ENCODE data around the gene LMLN. TPM values are rescaled to one million over a fixed set of nuclear protein-coding genes. Genes with fewer than 3 reads are reported as not detected.
A peak's percentile ranks its signal among the peaks of the same experiment; 100 is the strongest.

The LMLN gene, protein sequence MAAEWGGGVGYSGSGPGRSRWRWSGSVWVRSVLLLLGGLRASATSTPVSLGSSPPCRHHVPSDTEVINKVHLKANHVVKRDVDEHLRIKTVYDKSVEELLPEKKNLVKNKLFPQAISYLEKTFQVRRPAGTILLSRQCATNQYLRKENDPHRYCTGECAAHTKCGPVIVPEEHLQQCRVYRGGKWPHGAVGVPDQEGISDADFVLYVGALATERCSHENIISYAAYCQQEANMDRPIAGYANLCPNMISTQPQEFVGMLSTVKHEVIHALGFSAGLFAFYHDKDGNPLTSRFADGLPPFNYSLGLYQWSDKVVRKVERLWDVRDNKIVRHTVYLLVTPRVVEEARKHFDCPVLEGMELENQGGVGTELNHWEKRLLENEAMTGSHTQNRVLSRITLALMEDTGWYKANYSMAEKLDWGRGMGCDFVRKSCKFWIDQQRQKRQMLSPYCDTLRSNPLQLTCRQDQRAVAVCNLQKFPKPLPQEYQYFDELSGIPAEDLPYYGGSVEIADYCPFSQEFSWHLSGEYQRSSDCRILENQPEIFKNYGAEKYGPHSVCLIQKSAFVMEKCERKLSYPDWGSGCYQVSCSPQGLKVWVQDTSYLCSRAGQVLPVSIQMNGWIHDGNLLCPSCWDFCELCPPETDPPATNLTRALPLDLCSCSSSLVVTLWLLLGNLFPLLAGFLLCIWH
- total RNA-seq (1 to 10 TPM; 3.5 to 3.6 TPM), total RNA-seq (2.3 to 21.8 (median 7.3) reads per million in 172 experiments)
- 2.0 TPM for polyA plus RNA-seq (2013, experiment 1 of 2)
- polyA plus RNA-seq (2013, experiment 2 of 2) = 3.7 TPM

DNA sequence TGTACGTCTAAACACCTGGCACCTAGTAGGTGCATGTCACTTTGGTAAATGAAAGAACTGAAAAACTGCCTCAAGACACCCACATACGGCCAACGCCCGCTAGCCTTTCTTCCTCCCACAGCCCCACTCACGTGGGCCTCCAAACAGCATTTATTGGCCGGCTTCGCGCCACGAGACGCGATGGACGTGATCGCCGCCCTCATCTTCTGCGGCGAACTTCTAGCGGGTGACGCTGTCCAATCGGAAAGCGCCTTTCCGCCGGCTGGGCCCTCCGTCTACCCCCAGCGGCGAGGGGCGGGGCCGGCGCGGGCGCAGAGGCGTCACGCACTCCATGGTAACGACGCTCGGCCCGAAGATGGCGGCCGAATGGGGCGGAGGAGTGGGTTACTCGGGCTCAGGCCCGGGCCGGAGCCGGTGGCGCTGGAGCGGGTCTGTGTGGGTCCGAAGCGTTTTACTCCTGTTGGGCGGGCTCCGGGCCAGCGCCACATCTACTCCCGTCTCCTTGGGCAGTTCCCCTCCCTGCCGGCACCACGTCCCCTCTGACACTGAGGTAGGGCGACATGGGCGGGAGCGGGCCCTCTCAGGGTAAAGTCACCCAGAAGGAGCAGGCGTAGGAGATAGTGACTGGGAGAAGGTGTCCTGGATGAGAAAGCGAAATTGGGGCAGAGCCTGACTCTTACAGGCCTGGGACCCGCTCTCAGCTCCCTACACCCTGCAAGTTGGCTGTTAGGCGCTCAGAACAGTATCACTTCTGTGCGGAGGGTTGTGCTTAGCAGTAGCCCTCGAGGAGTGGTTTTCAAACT, at the start of gene LMLN:
LMLN (plus strand) TSS at position 327 of the 803 bp plus-strand sequence; CDS start at position 356, 29 bp downstream.
- Histone ChIP-seq H3K27ac (ENCODE audit: low read depth in 1 of 2, low read length in 2 of 2) (peak within 1 kb of the TSS; percentile 60 to 84), H3K4me3 (ENCODE audit: low read length) (peak within 1 kb of the TSS; percentile 91), H3K36me3 (ENCODE audit: insufficient read depth, low read length) (peaks cover 30% of the 10 kb centered on the region), H3K27me3 (ENCODE audit: control insufficient read depth in 1 of 2, insufficient read depth in 2 of 2, low read length in 2 of 2) (no peaks in the 10 kb centered on the region), H3K9me3 (ENCODE audit: control insufficient read depth in 1 of 2, insufficient read depth in 1 of 2, low read length in 2 of 2) (no peaks in the 10 kb centered on the region), H3K4me1 (ENCODE audit: insufficient read depth, low read length) (peaks cover 36% of the 10 kb centered on the region)
- ChIA-PET POLR2A (interaction anchor here (5.1 kb wide), 1 partner anchor 10 kb away, joined by 41 read pairs; the partner anchor contains the start of gene RPL35A), CTCF (interaction anchor here (1.2 kb wide), 1 partner anchor 17 kb away, joined by 3 read pairs; no protein-coding TSS in a partner anchor)
- Mint-ChIP-seq H3K4me3 (peak within 1 kb of the TSS; percentile 90), H3K27me3 (no peaks in the 10 kb centered on the region), H3K27ac (peak within 1 kb of the TSS; percentile 95), H3K9me3 (no peaks in the 10 kb centered on the region), H3K4me1 (ENCODE audit: low read depth) (peaks cover 52% of the 10 kb centered on the region), H3K36me3 (ENCODE audit: low read depth) (peaks cover 40% of the 10 kb centered on the region)
- intact Hi-C loops (cut with DNase I, micrococcal nuclease) = loop anchor here (1.0 to 10.0 kb wide), 3 partner anchors 10 to 665 kb away; partner anchors contain the start of genes DLG1 (in 1 of the 2) and RPL35A (in 1 of the 2)
- TF ChIP-seq, protein P1, sequence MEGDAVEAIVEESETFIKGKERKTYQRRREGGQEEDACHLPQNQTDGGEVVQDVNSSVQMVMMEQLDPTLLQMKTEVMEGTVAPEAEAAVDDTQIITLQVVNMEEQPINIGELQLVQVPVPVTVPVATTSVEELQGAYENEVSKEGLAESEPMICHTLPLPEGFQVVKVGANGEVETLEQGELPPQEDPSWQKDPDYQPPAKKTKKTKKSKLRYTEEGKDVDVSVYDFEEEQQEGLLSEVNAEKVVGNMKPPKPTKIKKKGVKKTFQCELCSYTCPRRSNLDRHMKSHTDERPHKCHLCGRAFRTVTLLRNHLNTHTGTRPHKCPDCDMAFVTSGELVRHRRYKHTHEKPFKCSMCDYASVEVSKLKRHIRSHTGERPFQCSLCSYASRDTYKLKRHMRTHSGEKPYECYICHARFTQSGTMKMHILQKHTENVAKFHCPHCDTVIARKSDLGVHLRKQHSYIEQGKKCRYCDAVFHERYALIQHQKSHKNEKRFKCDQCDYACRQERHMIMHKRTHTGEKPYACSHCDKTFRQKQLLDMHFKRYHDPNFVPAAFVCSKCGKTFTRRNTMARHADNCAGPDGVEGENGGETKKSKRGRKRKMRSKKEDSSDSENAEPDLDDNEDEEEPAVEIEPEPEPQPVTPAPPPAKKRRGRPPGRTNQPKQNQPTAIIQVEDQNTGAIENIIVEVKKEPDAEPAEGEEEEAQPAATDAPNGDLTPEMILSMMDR (IDR thresholded peaks at IDR 0.05) = no peak
- peak; percentile 91 for ATAC-seq (ENCODE audit: poor library complexity)
- DNase-seq = peak; percentile 89 to 98 (median 94)

DNA sequence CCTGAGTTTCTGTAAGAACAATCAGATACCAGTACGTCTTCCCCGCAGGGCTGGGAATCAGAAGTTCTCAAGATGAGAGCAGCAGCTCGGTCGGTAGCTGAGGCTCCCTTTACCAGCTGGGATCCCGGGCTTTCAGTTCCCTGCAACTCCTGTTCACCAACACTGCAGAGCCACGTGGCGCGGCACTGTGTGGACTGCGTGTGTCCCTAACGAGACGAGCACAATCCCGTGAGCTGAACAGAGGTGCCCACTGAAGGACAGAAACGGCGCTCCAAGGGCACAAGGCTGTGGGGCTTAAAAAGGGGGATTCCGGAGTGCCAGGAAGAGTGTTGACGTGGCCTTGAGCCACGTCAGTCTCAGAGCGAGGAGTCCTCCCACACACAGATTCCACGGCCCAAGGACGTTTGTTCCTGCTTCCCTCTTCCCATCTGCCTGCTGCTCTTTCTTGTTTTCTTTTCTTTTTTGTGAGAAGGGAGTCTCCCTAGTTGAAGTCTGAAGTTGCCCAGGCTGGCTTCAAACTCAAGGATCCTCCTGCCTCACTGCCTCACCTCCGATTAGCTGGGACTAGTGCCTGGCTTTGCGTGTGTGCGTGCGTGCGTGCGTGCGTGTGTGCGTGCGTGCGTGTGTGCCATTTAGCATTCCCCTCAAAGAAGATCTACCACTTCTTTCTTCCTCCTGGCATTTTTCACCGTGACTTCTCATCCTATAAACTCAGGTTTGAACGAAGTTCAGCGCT, 47.1 kb upstream of the LMLN start:
- no peaks in the 10 kb centered on the region for H3K27me3 ChIP-seq (ENCODE audit: control insufficient read depth in 1 of 2, insufficient read depth in 2 of 2, low read length in 2 of 2)
- no peak overlapping the region for H3K4me3 ChIP-seq (ENCODE audit: low read length)
- peaks cover 4% of the 10 kb centered on the region for H3K36me3 Mint-ChIP-seq (ENCODE audit: low read depth)
- H3K27ac Mint-ChIP-seq = no peak overlapping the region
- H3K4me3 Mint-ChIP-seq = peak overlapping the region; percentile 34
- ChIA-PET POLR2A (no interaction called here), CTCF (no interaction called here)
- no peaks in the 10 kb centered on the region for H3K36me3 ChIP-seq (ENCODE audit: insufficient read depth, low read length)
- no peaks in the 10 kb centered on the region for H3K4me1 ChIP-seq (ENCODE audit: insufficient read depth, low read length)
- H3K9me3 Mint-ChIP-seq = no peaks in the 10 kb centered on the region
- DNase-seq = peak in 3 of 14 experiments; percentile 5 to 38 (median 12)
- H3K9me3 ChIP-seq (ENCODE audit: control insufficient read depth in 1 of 2, insufficient read depth in 1 of 2, low read length in 2 of 2) = no peaks in the 10 kb centered on the region
- intact Hi-C loops (cut with DNase I, micrococcal nuclease) = no loop called here
- ATAC-seq (ENCODE audit: poor library complexity) = no peak
- no peaks in the 10 kb centered on the region for H3K27me3 Mint-ChIP-seq
- TF ChIP-seq, protein P1 (IDR thresholded peaks at IDR 0.05) = no peak
- H3K4me1 Mint-ChIP-seq (ENCODE audit: low read depth) = no peaks in the 10 kb centered on the region
- H3K27ac ChIP-seq (ENCODE audit: low read depth in 1 of 2, low read length in 2 of 2) = no peak overlapping the region
